Type B pancreatic cell (in vitro differentiated cells): ENCODE data around the gene GALC. TPM values are rescaled to one million over a fixed set of nuclear protein-coding genes. Genes with fewer than 3 reads are reported as not detected.
A peak's percentile ranks its signal among the peaks of the same experiment; 100 is the strongest.

Experiments used
- DNase-seq: peaks from one replicate; pipeline ENCODE4 v3.0.0; 2021; ENCODE audit warnings: mixed read lengths; ENCODE audit not compliant: unreplicated experiment; ENCODE audit errors: extremely low spot score
- H3K27ac Mint-ChIP-seq: 2 replicates; pipeline ENCODE4 v1.8.0; 2021; ENCODE audit warnings: mild to moderate bottlenecking, mixed read lengths
- H3K27me3 Mint-ChIP-seq: 2 replicates; pipeline ENCODE4 v1.8.0; 2021; ENCODE audit warnings: mixed read lengths
- H3K36me3 Mint-ChIP-seq: 2 replicates; pipeline ENCODE4 v1.8.0; 2021; ENCODE audit warnings: mixed read lengths
- H3K4me1 Mint-ChIP-seq: one replicate; pipeline ENCODE4 v1.8.0; 2021; ENCODE audit warnings: mixed read lengths; ENCODE audit not compliant: unreplicated experiment
- H3K4me3 Mint-ChIP-seq: 2 replicates; pipeline ENCODE4 v1.8.0; 2021; ENCODE audit warnings: mild to moderate bottlenecking, mixed read lengths
- H3K9me3 Mint-ChIP-seq: 2 replicates; pipeline ENCODE4 v1.8.0; 2021; ENCODE audit warnings: mixed read lengths
- long read RNA-seq: library from polyadenylated mRNA; unstranded; transcript quantifications from one replicate; pipeline ENCODE4 v2.0.0, GENCODE V29; 2020
- total RNA-seq: library from RNA; stranded (reverse); gene quantifications from 2 replicates; pipeline ENCODE4 v1.2.1, GENCODE V29; 2021; ENCODE audit warnings: low replicate concordance
- TF ChIP-seq, protein P1 (sequence below): fragments of 200-600 bp; sonication (generic); conservative IDR thresholded peaks from 2 replicates; pipeline ENCODE4 v1.5.0; 2021; ENCODE audit warnings: antibody characterized with exemption, mild to moderate bottlenecking

GALC gene
- 16.3 and 18.5 TPM in 2 replicates for total RNA-seq
- long read RNA-seq, transcript GALC-201 (17 exons, 3,883 nt) = major isoform, 10 of 17 reads
- long read RNA-seq, partial matches to known transcripts = 2 of 17 reads
- long read RNA-seq, other reads (novel, unspliced or antisense) = 4 of 17 reads

DNA sequence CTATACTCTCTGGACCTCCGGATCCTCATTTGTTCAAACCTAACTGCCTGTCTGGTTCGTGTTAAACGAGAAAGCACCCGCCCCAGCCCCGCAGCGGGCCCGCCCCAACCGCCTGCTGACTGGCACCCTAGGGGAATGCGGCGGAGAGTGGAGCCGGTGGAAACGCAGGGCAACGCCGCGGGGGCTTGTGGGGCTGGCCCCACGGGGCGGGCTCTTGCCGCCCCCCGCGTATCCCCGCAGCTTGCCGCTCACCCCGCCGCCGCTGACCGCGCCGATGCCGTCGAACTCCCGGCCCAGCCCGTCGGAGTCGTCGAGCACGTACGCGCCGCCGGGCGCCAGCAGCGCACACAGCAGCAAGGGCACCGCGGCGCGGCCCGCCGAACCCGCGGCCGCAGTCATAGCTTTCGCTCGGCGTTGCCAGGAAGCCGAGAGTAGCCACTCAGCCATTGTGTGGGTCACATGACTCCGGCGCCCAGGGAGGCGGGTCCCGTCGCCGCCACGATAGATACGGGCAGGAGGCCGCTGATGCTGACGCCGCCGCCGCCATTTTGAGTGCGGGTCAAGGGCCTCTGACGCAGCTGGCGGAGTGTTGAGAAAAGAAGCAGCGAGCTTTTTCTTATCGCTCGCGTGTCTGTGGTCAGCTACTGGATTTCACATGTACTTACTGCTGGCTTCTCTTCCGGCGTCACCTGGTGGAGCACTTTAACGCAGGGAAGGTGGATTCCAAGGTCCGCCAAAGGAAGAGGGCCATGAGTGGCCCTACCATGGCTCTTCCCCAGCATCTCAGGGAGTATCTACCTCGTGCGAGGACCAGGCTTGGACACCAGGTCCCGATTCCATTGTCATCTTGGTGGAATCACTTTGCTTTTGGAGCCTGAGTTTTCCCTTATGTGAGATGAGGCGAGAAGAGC, at the start of gene GALC:
TSS of gene GALC (minus strand) at position 465 of the 911 bp plus-strand sequence. CDS start at position 447, 18 bp downstream.
- Mint-ChIP-seq H3K4me3 (peak within 1 kb of the TSS; percentile 91), H3K36me3 (no peaks in the 10 kb centered on the region), H3K27me3 (no peaks in the 10 kb centered on the region), H3K27ac (peak within 1 kb of the TSS; percentile 91), H3K4me1 (peaks cover 16% of the 10 kb centered on the region), H3K9me3 (no peaks in the 10 kb centered on the region)
- TF ChIP-seq, protein P1, sequence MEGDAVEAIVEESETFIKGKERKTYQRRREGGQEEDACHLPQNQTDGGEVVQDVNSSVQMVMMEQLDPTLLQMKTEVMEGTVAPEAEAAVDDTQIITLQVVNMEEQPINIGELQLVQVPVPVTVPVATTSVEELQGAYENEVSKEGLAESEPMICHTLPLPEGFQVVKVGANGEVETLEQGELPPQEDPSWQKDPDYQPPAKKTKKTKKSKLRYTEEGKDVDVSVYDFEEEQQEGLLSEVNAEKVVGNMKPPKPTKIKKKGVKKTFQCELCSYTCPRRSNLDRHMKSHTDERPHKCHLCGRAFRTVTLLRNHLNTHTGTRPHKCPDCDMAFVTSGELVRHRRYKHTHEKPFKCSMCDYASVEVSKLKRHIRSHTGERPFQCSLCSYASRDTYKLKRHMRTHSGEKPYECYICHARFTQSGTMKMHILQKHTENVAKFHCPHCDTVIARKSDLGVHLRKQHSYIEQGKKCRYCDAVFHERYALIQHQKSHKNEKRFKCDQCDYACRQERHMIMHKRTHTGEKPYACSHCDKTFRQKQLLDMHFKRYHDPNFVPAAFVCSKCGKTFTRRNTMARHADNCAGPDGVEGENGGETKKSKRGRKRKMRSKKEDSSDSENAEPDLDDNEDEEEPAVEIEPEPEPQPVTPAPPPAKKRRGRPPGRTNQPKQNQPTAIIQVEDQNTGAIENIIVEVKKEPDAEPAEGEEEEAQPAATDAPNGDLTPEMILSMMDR = no peak
- peak; percentile 91 for DNase-seq

DNA sequence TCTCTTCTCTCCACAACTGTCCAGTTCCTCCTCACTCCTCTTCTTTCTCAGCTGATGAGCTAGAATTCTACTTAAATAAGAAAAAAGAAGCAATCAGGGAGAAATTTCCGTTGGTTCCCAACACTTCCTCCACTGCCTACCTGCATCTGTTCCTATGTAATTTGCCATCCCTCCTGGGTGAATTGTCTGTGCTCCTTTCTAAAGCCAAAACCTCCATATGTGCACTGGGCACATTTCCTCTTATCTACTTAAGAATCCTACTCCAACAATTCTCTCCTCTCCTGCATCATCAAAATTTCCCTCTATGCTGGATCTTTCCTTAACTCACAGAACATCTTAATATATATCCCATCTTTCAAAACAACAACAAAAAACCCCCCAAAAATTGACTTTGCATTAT, 47.2 kb upstream of the GALC start:
- Mint-ChIP-seq H3K4me1 (no peaks in the 10 kb centered on the region), H3K4me3 (no peak overlapping the region), H3K9me3 (peaks cover 4% of the 10 kb centered on the region), H3K36me3 (no peaks in the 10 kb centered on the region), H3K27me3 (peaks cover 5% of the 10 kb centered on the region), H3K27ac (no peak overlapping the region)
- TF ChIP-seq, protein P1 = no peak
- no peak for DNase-seq

DNA sequence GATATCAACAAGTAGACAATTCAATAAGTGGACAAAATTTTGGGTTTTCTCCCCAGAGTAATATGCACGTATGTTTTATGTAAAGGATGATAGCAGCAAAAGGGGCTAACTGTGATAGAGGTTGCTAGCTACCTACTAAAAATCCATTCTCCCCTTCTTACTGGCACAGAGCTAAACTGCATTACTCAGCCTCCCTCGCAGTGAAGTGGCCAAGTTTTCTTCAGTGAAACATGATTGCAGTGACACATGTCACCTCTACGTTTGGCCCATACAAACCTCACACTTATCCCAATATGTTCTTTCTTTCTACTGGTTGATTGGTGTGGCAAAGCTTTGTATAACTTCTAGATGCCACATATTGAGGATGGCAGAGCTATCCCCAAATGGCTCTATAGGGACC, 46.2 kb upstream of the GALC start:
- no peaks in the 10 kb centered on the region for H3K4me1 Mint-ChIP-seq
- H3K27ac Mint-ChIP-seq = no peak overlapping the region
- H3K9me3 Mint-ChIP-seq = peaks cover 4% of the 10 kb centered on the region
- DNase-seq = no peak
- no peaks in the 10 kb centered on the region for H3K36me3 Mint-ChIP-seq
- TF ChIP-seq, protein P1 = no peak
- H3K27me3 Mint-ChIP-seq = peaks cover 5% of the 10 kb centered on the region
- H3K4me3 Mint-ChIP-seq = no peak overlapping the region

DNA sequence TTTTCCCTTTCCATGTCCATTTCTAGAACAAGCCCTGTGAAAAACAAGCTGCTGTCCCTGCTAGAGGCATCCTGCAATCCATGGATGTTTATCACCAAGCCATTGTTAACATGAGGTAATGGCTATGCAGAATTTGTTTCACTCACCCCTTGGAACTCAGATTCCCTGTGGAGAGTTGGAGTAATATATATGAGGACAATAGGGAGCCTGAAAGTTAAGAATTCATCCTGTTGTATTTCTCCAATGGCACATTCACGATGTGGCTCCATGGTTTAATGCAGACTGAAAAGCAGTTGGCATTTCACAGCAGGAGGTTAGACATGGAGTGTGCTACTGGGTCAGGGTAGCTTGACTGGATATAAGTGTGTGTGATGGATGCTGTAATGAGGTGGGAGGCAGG, 44.3 kb upstream of the GALC start:
- TF ChIP-seq, protein P1 = no peak
- no peak overlapping the region for H3K4me3 Mint-ChIP-seq
- H3K36me3 Mint-ChIP-seq = no peaks in the 10 kb centered on the region
- H3K9me3 Mint-ChIP-seq = peaks cover 4% of the 10 kb centered on the region
- H3K4me1 Mint-ChIP-seq = no peaks in the 10 kb centered on the region
- H3K27me3 Mint-ChIP-seq = peaks cover 5% of the 10 kb centered on the region
- DNase-seq = no peak
- H3K27ac Mint-ChIP-seq = no peak overlapping the region

DNA sequence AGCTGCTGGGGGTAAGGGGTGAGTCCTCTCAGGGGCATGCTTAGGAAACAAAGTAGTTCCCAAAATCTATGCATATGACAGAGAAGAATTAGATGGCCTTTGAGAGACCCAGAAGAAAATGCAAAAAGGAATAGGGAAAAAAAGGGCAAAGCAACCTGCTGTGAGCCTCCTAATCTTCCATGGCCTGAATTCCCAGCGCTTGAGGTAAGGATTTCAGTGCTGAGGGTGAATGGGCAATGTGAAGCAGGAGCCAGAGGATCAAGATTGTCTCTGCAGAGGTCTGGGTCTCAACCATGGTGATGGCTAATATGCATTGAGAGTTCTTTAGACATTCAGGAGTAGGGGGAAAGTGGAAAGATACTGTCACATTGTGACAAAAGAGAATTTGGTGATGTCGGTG, 43.4 kb upstream of the GALC start:
- TF ChIP-seq, protein P1 = no peak
- Mint-ChIP-seq H3K4me1 (no peaks in the 10 kb centered on the region), H3K27ac (no peak overlapping the region), H3K36me3 (no peaks in the 10 kb centered on the region), H3K27me3 (peaks cover 5% of the 10 kb centered on the region), H3K4me3 (no peak overlapping the region), H3K9me3 (peaks cover 4% of the 10 kb centered on the region)
- no peak for DNase-seq
